Neuron (in vitro differentiated cells): Measurements from ENCODE around the gene MSL3B.

Source experiments
- H2AFZ ChIP-seq: one replicate; pipeline ENCODE4 v1.6.1; 2013; ENCODE audit warnings: low read depth, mild to moderate bottlenecking, inconsistent platforms, low read length, moderate library complexity
- H3K27me3 ChIP-seq: one replicate; pipeline ENCODE4 v1.6.1; 2013; ENCODE audit warnings: low read length; ENCODE audit not compliant: insufficient read depth
- H3K36me3 ChIP-seq: one replicate; pipeline ENCODE4 v1.6.1; 2013; ENCODE audit warnings: low read length; ENCODE audit not compliant: insufficient read depth
- H3K4me1 ChIP-seq: one replicate; pipeline ENCODE4 v1.6.1; 2013; ENCODE audit warnings: low read length; ENCODE audit not compliant: insufficient read depth
- H3K4me3 ChIP-seq: 2 replicates; pipeline ENCODE4 v1.5.1; 2013; ENCODE audit warnings: mild to moderate bottlenecking, low read length, moderate library complexity
- H3K9me3 ChIP-seq: one replicate; pipeline ENCODE4 v1.6.1; 2013; ENCODE audit warnings: low read length

MSL3B gene

GRCh38 chr2:233848276-233848675 lies 19.9 kb downstream of the MSL3B start:
- Histone ChIP-seq H3K27me3 (no peaks in the 10 kb centered on the region), H3K9me3 (no peaks in the 10 kb centered on the region), H3K4me1 (peaks cover 16% of the 10 kb centered on the region), H3K36me3 (peaks cover 90% of the 10 kb centered on the region), H3K4me3 (no peak overlapping the region), H2AFZ (no peak overlapping the region)

GRCh38 chr2:233847248-233847898 lies 20.8 kb downstream of the MSL3B start:
- Histone ChIP-seq H3K9me3 (no peaks in the 10 kb centered on the region), H2AFZ (no peak overlapping the region), H3K27me3 (no peaks in the 10 kb centered on the region), H3K4me3 (no peak overlapping the region), H3K4me1 (peaks cover 7% of the 10 kb centered on the region), H3K36me3 (peaks cover 91% of the 10 kb centered on the region)

GRCh38 chr2:233846387-233847247 lies 21.6 kb downstream of the MSL3B start:
- Histone ChIP-seq H3K4me1 (no peaks in the 10 kb centered on the region), H2AFZ (no peak overlapping the region), H3K9me3 (no peaks in the 10 kb centered on the region), H3K36me3 (peaks cover 91% of the 10 kb centered on the region), H3K27me3 (no peaks in the 10 kb centered on the region), H3K4me3 (no peak overlapping the region)

- Histone ChIP-seq H3K9me3 (no peaks in the 10 kb centered on the region), H3K27me3 (no peaks in the 10 kb centered on the region), H3K36me3 (peaks cover 93% of the 10 kb centered on the region), H3K4me3 (no peak overlapping the region), H2AFZ (no peak overlapping the region), H3K4me1 (no peaks in the 10 kb centered on the region)
These were observed 22.7 kb downstream of the MSL3B start for GRCh38 chr2:233845301-233846060.

GRCh38 chr2:233844836-233845235 lies 23.4 kb downstream of the MSL3B start:
- no peaks in the 10 kb centered on the region for H3K27me3 ChIP-seq
- H3K36me3 ChIP-seq: peaks cover 93% of the 10 kb centered on the region
- H3K9me3 ChIP-seq: no peaks in the 10 kb centered on the region
- no peak overlapping the region for H2AFZ ChIP-seq
- no peak overlapping the region for H3K4me3 ChIP-seq
- H3K4me1 ChIP-seq: no peaks in the 10 kb centered on the region

- no peaks in the 10 kb centered on the region for H3K27me3 ChIP-seq
- peaks cover 93% of the 10 kb centered on the region for H3K36me3 ChIP-seq
These were observed 23.9 kb downstream of the MSL3B start for GRCh38 chr2:233844064-233844807.

GRCh38 chr2:233841183-233841582 lies 27.0 kb downstream of the MSL3B start:
- Histone ChIP-seq H3K36me3 (peaks cover 90% of the 10 kb centered on the region), H2AFZ (no peak overlapping the region), H3K27me3 (no peaks in the 10 kb centered on the region), H3K4me1 (no peaks in the 10 kb centered on the region), H3K9me3 (no peaks in the 10 kb centered on the region), H3K4me3 (no peak overlapping the region)

More at GRCh38 chr2:233844064-233844807, 23.9 kb downstream of the MSL3B start:
- Histone ChIP-seq H2AFZ (no peak overlapping the region), H3K4me3 (no peak overlapping the region), H3K4me1 (no peaks in the 10 kb centered on the region), H3K9me3 (no peaks in the 10 kb centered on the region)

GRCh38 chr2:233840520-233840919 lies 27.7 kb downstream of the MSL3B start:
- H3K4me3 ChIP-seq: no peak overlapping the region
- H3K4me1 ChIP-seq: no peaks in the 10 kb centered on the region
- H3K9me3 ChIP-seq: no peaks in the 10 kb centered on the region
- no peak overlapping the region for H2AFZ ChIP-seq
- no peaks in the 10 kb centered on the region for H3K27me3 ChIP-seq
- H3K36me3 ChIP-seq: peaks cover 91% of the 10 kb centered on the region

- Histone ChIP-seq H2AFZ (no peak overlapping the region), H3K27me3 (no peaks in the 10 kb centered on the region), H3K4me1 (no peaks in the 10 kb centered on the region), H3K9me3 (no peaks in the 10 kb centered on the region), H3K36me3 (peaks cover 94% of the 10 kb centered on the region), H3K4me3 (no peak overlapping the region)
These were observed 28.8 kb downstream of the MSL3B start for GRCh38 chr2:233839447-233839820.

- Histone ChIP-seq H3K27me3 (no peaks in the 10 kb centered on the region), H3K4me1 (no peaks in the 10 kb centered on the region), H3K9me3 (no peaks in the 10 kb centered on the region), H2AFZ (no peak overlapping the region), H3K36me3 (peaks cover 91% of the 10 kb centered on the region), H3K4me3 (no peak overlapping the region)
These were observed 29.3 kb downstream of the MSL3B start for GRCh38 chr2:233838726-233839446.

- Histone ChIP-seq H3K4me1 (peaks cover 1% of the 10 kb centered on the region), H3K27me3 (no peaks in the 10 kb centered on the region), H2AFZ (no peak overlapping the region), H3K4me3 (no peak overlapping the region), H3K9me3 (no peaks in the 10 kb centered on the region), H3K36me3 (peaks cover 85% of the 10 kb centered on the region)
These were observed 29.9 kb downstream of the MSL3B start for GRCh38 chr2:233838251-233838650.

- Histone ChIP-seq H3K4me3 (no peak overlapping the region), H3K9me3 (no peaks in the 10 kb centered on the region), H3K27me3 (no peaks in the 10 kb centered on the region), H3K36me3 (peaks cover 80% of the 10 kb centered on the region), H2AFZ (no peak overlapping the region), H3K4me1 (peaks cover 2% of the 10 kb centered on the region)
These were observed 30.4 kb downstream of the MSL3B start for GRCh38 chr2:233837694-233838229.
